ENCODE data around the gene EPHA2.
"Not testable (repeated sequence)": the region's sequence is repeated elsewhere in the genome, so short reads cannot be mapped to it uniquely, and the experiment has no call there.

EPHA2 gene

DNA sequence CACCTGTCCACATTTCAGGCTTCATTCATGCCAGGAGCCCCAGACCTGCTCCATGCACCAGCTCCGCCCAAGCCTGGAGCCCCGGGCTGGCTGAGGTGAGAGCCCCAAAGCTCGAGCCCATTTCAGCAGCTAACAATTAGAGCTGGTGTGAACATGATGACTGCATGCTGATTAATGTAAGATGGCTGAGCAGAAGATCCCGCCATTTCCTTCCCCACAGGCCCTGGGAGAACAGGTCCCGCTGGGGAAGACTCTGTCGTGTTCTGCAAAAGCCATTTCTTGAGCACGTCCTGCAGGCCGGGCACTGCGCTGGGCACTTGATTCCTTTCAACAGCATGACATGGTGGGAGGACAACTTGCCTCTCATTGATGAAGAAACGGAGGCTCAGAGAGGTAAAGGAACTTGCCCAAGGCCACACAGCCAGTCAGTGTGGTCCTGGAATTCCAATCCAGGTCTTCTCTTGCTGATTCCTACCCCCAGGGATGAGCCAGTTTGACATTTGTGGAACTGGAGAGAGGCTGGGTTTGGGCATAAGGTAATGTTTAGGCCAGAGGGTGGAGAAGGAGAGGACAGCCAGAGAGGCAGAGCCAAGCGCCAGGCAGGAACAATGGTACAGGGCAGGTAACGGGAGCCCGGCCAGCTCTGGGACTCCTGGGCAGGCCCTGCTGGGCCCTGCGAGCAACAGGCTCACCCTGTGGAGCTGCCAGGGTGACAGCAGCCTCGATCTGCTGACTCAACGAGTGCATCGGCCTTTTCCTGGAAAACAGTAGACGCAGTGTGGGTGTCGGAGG lies 28.1 kb upstream of the EPHA2 start:
- no peak for DNase-seq

DNA sequence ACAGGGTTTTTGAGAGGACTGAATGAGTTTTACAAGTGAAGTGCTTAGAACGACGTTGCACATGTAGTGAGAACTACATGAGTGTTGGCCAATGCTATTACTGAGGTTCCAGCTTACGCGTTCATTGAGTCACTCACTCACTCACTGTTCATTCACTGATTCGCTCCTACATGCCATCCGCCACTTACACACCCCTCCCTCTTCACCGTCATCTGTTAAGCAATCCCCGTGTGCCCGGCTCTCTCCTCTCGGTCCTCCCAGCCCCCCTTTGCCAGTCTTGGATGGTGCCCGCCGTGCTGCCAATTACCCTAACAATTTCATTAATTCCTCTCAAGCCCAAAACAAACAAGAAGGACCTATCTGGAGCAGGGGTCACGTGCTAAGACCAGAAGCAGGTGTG lies 27.3 kb upstream of the EPHA2 start:
- DNase-seq = no peak

DNA sequence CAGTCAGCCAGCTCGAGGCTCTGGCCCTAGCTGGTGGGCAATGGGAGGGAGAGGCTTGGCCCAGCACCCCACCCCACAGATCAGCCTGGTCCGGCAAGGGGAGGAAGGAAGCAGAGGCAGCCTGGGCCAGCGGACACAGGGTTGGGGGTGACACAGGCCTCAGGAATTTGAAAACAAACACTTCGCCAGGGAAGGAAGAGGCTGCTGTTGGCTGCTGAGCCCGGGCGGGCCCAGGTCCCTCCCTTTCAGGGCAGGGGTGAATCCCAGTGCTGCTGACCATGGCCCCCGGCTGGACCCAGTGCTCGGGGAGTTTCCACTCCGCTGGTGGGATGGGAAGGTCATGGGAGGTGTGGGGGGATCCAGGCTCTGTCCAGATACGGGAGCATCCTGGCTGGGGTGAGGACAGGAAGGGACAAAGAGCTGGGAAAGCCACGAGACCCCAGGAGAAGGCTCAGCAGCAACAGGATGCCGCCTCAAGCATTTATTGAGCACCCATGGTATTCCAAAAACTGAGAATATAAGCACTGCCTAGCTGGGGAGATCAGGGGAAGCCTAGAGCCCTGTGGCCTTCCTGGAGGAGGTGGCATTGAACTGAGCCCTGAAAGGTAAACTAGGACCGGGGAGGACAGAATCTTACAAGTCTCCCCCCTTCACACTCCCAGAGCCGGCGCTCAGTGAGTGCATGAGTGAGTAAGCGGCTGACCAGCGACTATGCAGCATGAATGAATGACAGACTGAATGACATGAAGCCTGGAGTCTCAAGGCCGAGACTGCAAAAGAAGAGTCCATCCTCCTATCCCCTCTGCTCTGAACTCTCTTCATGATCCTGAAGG lies 26.2 kb upstream of the EPHA2 start:
- no peak for DNase-seq

DNA sequence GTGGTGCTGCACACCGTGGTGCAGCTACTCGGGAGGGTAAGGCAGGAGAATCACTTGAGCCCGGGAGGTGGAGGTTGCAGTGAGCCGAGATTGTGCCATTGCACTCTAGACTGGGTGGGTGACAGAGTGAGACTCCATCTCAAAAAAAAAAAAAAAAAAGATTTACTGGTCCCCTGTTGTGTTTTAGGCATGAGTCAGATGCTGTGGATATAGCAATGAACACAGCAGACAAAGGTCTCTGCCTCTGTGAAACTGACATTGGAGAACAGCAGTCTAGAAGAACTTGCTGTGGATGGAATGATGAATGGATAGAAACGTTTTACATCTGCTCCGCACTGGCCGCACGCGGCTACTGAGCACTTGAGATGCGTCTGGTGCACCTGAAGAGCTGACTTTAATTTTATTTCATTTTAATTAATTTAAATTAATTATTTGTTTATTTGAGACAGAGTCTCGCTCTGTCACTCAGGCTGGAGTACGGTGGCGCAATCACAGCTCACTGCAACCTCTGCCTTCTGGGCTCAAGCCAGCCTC lies 24.5 kb upstream of the EPHA2 start:
- no peak for DNase-seq

DNA sequence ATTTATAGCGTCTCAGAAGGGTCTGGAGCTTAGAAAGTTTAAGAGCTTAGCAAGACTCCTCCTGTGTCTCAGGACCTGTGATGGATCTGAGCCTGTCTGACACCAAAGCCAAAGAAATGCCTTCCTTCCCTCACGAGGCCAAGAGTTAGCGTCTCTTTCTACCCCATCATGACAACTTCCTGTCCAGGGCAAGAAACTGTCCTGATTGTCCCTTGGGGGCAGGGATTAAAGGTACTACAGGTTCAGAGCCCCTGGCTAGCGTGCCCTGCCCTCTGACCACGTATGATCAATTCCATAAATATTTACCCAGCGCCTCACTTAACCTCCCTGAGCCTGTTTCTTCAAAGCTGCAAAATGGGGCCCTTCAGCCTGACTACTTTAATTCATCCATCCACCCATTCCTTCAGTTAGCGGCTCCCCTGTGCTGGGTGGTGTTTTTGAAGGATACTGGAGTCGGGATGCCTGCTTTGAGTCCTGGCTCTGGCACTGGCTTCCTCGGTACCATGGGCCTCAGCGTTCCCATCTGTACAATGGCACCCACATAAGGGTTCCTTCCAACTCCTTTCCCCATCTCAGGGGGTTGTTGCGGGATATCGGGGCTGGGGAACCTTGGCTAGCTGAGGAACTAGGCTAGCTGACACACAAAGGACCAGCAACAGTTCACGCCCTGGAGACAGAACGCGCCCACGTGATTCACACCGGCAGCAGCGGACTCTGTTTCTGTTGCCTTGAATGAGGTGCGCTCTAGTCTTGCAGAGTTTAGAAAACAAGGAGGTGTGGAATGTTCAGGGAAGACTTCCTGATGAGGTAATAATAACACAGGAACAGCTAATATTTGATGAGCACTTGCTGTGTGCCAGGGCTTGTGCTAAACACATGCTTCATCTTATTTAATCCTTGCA lies 23.0 kb upstream of the EPHA2 start:
- no peak for DNase-seq

DNA sequence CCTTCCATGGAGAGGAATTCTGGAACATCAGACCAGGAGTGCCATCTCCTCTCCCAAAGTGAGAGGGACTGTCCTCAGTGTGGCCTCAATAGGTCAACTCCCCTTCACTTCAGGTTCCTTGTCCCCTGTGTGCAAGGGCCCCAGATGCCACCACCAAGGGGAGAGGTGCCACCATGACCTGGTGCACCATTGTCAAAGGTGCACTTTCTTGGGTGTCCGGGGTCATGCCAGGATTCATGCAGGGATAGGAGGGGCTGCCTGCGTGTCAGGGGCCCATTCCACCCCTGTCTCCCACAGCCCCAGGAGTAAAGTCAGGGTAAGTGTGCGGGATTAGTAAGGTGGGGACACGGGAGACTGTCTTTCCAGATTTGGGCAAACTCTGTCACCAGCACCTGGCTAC lies 21.4 kb upstream of the EPHA2 start:
- DNase-seq = no peak

DNA sequence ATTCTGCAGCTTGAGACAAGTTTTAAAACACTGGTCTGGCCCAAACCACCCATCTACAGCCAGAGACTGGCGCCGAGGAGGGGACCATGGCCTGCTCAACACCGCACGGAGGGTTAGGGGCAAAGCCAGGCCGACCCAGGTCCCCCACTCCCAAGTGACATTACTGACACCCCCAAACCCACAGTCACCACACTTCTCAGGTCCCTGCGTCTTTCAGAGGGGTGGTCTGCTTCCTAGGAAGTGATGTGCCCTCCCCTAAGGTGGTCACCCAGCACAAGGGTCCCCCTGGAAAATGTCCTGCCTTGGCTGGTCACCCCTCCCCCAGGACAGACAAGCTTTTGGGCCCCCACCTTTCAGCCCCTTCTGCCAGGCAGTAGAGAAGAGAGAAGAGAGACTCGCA lies 20.8 kb upstream of the EPHA2 start:
- DNase-seq = no peak

DNA sequence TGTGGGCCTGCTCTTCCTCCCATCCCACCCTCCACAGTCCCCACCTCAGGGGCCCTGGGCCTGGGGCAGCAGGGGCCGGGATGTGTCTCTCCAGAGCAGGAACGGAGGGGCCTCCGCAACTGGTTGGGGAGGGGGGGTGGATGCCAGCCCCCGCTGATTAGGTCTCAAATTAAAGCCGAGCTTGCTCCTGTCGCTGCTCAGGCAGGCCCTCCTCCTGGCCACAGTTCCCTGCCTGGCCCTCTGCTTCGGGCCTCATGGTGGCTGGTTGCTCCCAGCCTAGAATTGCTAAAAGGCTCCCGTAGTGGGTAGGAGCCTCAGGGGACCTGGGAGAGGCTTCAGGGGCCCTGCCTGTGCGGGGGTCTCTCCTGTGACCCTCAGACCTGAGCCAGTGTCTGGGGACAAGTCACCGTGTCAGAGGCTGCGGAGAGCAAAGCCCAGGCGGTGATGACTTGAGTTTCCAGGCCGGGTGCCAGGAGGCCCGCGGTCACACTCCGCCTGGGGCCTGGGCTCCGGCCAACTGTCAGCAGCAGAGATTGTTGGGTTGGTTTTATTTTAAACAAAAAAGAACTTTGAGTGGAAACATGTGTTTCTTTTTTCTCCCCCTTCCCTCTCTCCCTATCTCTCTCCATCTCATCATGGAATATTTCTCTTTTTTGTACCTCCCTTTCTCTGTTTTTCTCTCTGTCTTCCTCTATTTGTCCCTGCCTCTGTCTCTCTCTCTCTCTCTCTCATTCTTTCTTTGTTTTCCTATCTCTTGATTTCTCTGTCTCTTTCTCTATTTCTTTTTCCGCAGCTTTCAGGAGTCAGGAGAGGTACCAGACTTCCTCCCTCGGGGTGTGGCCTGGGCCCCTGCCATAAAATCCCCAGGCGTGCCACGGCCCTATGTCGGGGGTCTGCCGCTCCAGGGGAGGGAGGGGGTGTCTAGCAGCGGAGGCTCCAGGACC lies 20.0 kb upstream of the EPHA2 start:
- DNase-seq = no peak

DNA sequence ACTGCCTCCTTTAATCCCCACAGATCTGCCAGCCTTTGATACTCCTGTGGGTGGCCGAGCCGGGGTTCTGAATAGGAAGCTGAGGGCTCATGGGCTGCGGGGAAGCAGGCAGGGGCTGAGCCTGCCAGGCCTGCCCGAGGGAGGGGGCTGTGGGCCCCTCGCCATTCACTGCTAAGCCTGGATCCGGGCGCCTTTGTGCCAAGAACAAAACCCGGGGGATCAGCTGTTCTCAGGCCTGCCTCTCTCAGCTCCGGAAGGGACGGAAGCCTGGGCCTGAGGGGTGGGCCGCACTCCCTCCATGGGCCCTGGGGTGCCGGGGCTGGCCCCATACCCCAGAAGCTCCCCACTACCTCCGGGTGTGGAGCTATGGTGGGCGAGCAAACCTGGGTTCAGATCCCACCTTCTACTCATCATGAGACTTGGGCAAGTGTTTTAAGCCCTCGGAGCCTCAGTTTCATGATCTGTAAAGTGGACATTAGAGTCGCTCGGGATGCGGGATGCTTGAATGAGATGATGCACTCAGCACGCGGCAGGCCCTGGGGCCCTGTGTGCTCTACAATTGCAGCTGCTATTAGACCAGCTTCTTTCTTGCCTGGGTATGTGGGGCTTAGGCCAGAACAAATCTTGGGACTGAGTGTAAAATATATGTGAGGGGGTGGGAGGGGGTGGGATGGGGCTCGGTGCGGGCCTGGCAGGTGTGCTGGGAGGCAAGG lies 19.2 kb upstream of the EPHA2 start:
- no peak for DNase-seq

DNA sequence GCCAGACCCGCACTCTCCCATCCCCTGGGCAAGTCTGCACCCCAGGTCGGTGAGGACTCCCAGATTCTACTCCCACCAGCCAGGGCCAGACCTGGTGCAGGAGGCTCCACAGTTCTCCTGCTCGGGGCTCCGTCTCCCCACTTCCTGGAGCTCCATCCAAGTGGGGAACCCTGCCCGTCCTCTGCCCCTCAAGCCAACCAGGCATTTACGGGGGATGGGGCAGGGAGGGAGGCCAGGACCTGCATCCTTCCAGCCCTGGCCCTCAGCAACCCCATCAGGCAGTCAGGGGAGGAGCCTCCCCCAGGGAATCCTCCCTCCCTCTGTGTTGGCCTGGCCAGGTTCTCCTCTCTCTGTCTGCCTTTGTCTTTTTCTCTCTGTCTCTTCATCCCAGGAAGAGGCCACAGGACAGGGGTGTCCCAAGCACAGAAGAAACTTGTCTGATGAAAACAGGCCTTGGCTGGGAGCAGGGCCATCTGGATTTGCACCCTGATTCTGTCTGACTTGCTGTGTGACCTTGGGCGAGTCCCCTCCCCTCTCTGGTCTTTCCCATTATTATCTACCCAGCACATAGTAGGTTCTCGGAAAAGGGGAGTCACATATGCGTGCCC lies 18.5 kb upstream of the EPHA2 start:
- DNase-seq = no peak

DNA sequence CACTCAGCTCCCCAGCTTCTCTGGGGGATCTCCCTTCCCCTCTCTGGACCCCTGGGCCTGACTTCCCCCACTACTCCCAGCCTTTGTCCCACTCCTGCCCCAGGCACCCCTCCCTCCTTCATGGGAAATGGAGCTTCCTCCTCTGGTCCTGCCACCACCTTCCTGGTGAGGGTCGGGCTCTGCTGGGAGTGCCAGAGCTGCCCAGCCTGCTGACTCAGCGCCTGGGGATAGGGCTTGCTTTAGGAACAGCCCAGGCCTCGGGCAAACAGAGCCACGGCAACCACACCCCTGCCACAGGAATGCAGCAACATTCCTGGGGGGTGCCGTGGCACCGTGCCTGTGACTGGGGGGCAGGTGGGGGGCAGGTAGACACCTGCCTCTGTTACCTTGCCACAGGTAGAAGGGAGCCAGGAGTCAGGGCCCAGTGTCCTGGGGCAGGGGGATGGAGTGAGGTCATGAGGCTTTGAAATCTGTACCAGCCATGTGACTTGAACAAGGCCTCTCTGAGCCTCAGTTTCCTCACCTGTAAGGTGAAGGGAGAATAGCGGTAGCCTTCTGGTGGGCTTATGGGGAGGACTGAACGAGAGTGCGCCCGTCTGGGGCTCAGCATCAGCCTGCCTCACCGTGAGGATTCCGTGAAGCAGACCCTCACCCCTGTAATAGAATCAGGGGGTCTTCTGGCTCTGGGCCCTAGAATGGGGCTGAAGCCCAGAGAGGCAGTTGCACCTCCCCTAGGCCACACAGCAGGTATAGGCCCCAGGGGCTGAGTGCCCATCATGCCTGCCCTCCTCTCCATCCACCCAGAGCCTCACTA lies 17.8 kb upstream of the EPHA2 start:
- DNase-seq = no peak

DNA sequence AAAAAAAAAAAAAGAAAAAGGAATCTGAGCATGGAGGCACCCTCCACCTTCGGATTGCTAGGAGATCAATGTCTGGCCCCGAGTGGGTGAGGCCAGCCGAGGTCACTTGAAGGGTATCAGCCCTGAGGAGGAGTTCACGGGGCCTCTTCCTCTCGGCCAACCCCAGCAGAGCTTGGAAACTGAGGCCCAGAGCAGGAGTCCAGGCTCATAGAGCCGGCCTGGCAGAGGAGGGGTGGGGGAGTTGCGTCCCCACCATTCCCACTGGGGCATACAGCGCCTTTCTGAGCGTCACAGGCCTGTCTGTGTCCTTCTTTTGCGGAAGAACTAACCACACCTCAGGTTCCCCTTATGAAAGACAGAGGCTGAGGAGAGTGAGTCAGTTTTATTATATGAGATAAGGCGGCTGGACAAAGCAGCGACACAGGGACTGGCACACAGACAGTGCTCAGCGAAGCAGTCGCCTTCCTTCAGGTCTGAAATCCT lies 17.1 kb upstream of the EPHA2 start:
- no peak for DNase-seq

DNA sequence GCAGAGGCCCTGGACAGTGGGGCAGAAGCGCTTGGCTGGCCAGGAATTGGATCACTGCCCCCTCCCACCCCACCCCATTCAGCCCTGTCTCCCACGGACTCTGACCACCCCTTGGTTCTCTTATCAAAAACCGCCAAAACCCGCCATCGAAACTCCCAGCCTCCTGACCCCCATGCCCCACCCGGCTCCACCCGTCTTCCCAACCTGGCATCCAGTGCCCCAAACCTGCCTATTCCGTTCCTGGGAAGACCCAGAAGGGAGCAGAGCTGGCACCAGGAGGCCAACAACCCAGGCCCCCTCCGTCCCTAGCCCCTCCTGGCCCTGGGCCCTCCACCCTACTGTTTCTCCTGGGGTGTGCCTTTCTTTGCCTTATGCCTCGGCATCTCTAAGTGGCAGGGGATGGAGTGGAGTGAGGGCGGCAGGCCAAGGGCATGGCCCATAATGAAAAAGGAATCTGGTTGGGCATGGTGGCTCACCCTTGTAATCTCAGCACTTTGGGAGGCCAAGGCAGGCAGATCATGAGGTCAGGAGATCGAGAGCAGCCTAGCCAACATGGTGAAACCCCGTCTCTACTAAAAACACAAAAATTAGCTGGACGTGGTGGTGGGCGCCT lies 16.5 kb upstream of the EPHA2 start:
- no peak for DNase-seq

DNA sequence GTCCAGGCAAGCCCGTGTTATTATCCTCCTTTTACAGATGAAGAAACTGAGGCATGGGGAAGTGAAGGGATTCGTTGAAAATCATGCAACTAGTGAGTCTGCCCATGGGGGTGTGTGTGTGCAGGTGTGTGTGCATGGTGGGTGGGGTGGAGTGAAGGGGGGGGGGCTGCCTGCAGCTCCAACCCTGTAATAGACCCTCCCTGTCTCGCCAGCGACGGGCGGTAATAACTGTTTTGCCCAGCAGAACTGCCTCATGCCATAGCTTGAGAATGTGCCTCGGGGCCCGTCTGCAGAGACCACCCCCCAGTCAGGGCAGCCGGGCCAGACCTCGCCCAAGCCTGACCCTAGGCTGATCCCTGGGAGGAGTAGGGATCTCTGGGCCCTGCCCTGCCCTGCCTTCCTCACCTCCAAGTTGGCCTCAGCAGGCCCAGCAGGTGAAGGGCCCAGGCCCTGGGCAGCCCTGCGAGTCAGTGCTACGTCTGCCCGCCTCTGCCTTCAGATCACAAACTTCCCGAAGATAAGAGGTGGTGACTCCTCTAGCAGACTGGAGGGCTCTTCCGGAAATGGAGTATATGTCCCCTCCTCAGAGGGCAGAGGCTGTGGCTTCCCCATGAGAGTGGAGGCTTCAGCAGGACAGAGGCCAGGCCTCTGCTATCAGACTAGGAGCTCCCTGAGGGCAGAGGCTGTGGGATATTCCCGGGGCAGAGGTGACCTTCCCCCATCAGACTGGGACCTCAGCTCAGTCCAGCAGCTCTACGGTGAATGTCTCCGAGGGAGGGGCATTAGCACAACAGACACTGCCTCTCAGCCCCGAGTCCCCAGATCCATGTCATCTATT lies 15.7 kb upstream of the EPHA2 start:
- no peak for DNase-seq

DNA sequence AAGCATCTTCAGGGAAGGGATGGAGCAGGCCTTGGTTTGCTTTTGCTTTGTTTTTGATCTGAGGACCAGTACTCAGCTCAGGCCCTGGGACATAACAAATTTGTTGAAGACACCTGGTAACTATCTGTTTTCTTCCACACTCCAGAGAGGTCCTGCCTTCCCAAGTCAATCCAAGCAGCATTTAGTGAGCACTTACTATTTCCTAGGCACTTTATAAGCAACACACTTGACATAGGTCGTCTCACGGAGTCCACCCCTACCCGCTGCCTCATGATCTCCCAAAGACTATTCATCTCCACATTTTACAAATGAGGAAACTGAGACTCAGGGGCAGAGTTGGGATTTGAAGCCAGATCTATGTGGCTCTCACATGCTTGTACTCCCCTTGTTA lies 14.4 kb upstream of the EPHA2 start:
- no peak for DNase-seq

DNA sequence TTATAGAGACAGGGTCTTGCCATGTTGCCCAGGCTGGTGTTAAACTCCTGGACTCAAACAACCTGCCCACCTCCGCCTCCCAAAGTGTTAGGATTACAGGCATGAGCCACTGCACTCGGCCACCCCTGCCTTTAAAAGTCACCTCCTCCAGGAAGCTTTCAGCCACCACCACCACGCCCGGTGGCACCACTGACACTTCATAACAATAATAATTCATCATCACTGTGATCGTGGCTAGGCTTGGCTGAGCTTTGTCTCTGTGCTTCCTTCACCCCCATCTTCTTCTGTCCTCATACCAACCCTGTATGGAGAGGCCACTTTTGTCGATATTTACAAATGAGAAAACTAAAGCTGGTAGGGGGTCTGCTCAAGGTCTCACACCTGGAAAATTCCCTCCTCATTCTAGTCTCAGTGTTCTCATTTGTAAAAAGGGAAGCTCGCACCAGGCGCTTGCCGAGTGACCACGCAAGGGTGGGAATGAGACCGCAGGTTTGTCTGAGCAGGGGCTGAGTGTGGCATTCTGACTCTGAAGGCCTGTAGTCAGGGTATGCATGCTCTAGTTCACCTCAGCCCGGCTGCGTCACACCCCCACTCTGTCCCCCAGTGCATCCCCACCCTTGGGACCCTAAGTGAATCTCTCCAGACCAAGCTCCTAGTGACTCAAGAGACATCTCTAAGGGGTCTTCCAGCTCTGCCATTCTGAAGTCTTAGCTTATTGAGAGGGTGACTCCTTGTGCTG lies 12.9 kb upstream of the EPHA2 start:
- DNase-seq = no peak

DNA sequence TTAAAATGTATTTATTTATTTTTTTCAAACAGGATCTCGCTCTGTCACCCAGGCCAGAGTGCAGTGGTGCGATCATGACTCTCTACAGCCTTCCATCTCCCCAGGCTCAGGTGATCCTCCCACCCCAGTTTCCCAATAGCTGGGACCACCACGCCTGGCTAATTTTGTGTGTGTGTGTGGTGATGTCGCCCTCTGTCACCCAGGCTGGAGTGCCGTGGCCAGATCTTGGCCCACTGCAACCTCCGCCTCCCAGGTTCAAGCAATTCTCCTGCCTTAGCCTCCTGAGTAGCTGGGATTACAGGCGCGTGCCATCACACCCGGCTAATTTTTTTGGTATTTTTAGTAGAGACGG lies 12.3 kb upstream of the EPHA2 start:
- not testable (repeated sequence) for DNase-seq

All from NCI-H748 treated with DMSO at 0.1 percent for 48 hours (cell line).